Effector memory CD4-positive, alpha-beta T cell (primary cell): ENCODE data around the gene DIP2C.

Experiments
- DNase-seq, 3 donors: peaks; one replicate each; pipeline ENCODE4 v3.0.0-alpha.2; 2020
- H3K27ac ChIP-seq: 2 replicates; pipeline ENCODE4 v1.7.0; 2013; ENCODE audit warnings: mild to moderate bottlenecking, low read length, moderate library complexity; ENCODE audit not compliant: insufficient read depth, poor library complexity, severe bottlenecking
- H3K27me3 ChIP-seq: replicated peaks from 2 replicates; pipeline ENCODE4 v1.7.0; 2013; ENCODE audit warnings: mild to moderate bottlenecking, low read length; ENCODE audit not compliant: insufficient read depth, control insufficient read depth, poor library complexity, severe bottlenecking
- H3K36me3 ChIP-seq: 2 replicates; pipeline ENCODE4 v1.7.0; 2013; ENCODE audit warnings: mild to moderate bottlenecking, low read length, moderate library complexity; ENCODE audit not compliant: control insufficient read depth, insufficient read depth
- H3K4me1 ChIP-seq: 2 replicates; pipeline ENCODE4 v1.7.0; 2013; ENCODE audit warnings: low read length, mild to moderate bottlenecking; ENCODE audit not compliant: control insufficient read depth, insufficient read depth, poor library complexity, severe bottlenecking
- H3K4me3 ChIP-seq: 2 replicates; pipeline ENCODE4 v1.7.0; 2013; ENCODE audit warnings: low read length, low read depth, mild to moderate bottlenecking; ENCODE audit not compliant: insufficient read depth, poor library complexity, severe bottlenecking
- H3K9me3 ChIP-seq: 2 replicates; pipeline ENCODE4 v1.7.0; 2013; ENCODE audit warnings: mild to moderate bottlenecking, low read length, moderate library complexity; ENCODE audit not compliant: control insufficient read depth

The DIP2C gene

DNA sequence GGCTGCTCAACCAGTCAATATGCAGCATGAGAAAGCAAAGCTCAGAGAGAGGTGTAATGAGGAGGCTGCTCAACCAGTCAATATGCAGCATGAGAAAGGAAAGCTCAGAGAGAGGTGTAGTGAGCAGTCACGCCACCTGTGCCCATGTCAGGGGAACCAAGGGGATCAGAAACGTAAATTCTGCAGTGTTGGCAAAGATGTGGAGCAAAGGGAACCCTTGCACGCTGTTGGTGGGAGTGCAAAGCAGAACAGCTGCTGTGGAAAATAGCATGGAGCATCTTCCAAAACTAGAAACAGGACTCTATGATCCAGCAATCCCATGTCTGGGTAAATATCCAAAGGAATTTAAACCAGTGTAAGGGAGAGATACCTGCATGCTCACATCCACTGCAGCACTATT is 194.9 kb downstream of the DIP2C start:
- no peaks in the 10 kb centered on the region for H3K36me3 ChIP-seq
- no peaks in the 10 kb centered on the region for H3K9me3 ChIP-seq
- no peak for DNase-seq
- H3K4me1 ChIP-seq, result no peaks in the 10 kb centered on the region
- no peak overlapping the region for H3K27ac ChIP-seq
- no peaks in the 10 kb centered on the region for H3K27me3 ChIP-seq
- H3K4me3 ChIP-seq, result no peak overlapping the region

DNA sequence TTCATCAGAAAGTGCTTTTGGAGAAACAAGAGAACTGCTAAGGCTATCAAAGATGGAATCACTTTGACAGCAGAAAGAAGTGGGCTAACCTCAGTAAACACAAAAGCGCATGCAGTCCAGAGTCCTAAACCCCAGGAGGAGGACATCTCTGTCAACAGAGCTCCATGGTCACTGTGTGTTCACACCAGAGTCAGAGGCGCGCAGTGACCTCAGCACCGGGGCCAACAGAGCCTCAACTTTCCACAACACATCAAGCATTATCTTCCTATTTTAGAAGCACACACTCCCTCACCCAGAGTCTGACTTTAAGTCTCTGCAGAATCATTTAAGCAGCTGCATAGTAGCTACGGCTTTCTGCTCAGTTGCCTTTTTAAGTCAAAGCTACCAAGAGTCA is 195.3 kb downstream of the DIP2C start:
- no peak overlapping the region for H3K4me3 ChIP-seq
- no peak for DNase-seq
- H3K36me3 ChIP-seq, result no peaks in the 10 kb centered on the region
- H3K27me3 ChIP-seq, result no peaks in the 10 kb centered on the region
- no peaks in the 10 kb centered on the region for H3K9me3 ChIP-seq
- no peak overlapping the region for H3K27ac ChIP-seq
- no peaks in the 10 kb centered on the region for H3K4me1 ChIP-seq

DNA sequence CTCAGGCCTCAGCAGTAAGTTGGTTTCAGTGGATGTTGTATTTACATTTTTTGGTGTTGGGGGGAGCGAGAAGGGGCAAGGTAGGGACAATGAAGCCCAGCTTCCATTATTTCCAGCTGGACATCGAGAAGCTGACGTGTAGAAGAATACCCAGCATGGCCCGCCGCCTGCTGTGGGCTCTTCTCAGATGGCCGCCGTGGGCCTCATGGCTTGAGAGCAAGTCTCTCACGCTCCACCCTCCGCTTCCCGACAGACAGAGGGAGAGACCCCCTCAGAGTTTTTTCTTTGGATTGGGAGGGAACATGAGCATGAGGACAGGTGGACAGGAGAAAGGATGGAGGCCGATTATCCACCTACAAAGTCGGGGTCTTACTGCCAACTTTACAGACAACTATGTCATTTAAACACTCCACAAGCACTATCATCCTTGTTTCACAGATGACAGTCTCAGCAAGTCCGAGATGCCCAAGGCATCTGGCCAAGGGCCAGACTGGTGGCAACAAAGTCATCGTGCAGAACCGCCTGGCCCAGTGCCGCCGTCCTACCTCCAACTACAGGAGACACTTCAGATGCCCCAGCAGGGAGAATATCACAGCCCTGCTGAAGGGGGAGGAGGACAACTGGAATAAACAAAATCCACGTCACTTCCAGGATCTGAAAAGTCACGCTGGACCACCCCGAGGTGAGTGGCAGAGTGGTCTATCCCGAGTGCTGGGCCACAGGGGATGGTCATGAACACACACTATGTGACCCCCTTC is 195.9 kb downstream of the DIP2C start:
- Histone ChIP-seq H3K9me3 (no peaks in the 10 kb centered on the region), H3K4me1 (no peaks in the 10 kb centered on the region), H3K27ac (no peak overlapping the region), H3K4me3 (no peak overlapping the region), H3K27me3 (no peaks in the 10 kb centered on the region), H3K36me3 (no peaks in the 10 kb centered on the region)
- DNase-seq, result no peak

DNA sequence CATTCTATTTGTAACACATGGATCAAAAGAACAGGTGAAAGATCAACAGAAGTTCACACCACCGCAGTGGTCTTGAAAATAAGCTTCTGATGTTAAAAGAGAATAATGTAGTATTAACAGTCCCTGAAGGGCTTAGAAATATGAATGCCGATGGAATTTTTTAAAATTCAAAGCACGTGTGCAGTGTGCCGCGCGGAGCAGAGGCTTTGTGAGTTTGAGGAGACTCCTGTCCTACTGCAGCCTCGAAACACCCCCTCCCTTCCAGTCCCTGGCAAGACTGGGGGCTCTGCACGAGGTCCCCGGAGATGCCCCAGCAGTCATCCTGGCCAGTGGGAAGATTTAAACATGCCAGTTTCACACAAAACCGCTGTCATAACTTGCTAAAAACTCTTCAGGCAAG is 196.6 kb downstream of the DIP2C start:
- H3K36me3 ChIP-seq, result no peaks in the 10 kb centered on the region
- DNase-seq, result no peak
- H3K4me1 ChIP-seq, result no peaks in the 10 kb centered on the region
- no peaks in the 10 kb centered on the region for H3K27me3 ChIP-seq
- no peak overlapping the region for H3K27ac ChIP-seq
- no peaks in the 10 kb centered on the region for H3K9me3 ChIP-seq
- no peak overlapping the region for H3K4me3 ChIP-seq

DNA sequence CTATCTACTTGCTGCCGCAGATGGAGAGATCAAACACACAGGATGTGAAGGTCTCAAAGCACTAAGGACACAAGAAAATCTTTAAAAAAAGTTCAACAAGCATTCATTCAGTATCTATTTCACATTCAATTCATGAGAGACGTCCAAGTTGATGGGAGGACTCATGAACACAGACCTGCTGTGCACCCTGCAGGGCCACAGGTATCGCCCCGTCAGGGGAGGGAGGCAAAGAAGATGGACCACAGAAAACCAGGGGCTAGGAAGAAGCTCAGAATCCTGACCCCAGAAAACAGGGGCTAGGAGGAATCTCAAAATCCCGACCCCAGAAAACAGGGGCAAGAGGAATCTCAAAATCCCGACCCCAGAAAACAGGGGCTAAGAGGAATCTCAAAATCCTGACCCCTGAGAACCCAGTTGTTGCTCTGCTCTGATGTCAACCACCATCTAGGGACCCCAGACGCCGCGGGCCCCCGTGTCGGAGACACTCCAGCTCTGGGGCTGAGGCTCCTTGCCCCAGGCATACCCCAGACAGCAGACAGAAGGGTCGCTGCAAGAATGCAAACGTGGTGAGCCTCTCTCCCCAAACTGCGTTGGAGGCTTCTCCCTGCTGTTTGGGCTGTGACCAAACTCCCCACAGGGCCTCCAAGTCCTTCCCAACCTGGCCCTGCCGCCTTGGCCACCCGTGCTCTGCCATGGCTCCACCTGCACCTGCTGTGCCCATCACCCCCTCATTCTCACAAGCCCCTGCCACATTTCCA is 197.6 kb downstream of the DIP2C start:
- Histone ChIP-seq H3K27me3 (no peaks in the 10 kb centered on the region), H3K27ac (no peak overlapping the region), H3K4me3 (no peak overlapping the region), H3K4me1 (no peaks in the 10 kb centered on the region), H3K36me3 (no peaks in the 10 kb centered on the region), H3K9me3 (no peaks in the 10 kb centered on the region)
- DNase-seq, result no peak

DNA sequence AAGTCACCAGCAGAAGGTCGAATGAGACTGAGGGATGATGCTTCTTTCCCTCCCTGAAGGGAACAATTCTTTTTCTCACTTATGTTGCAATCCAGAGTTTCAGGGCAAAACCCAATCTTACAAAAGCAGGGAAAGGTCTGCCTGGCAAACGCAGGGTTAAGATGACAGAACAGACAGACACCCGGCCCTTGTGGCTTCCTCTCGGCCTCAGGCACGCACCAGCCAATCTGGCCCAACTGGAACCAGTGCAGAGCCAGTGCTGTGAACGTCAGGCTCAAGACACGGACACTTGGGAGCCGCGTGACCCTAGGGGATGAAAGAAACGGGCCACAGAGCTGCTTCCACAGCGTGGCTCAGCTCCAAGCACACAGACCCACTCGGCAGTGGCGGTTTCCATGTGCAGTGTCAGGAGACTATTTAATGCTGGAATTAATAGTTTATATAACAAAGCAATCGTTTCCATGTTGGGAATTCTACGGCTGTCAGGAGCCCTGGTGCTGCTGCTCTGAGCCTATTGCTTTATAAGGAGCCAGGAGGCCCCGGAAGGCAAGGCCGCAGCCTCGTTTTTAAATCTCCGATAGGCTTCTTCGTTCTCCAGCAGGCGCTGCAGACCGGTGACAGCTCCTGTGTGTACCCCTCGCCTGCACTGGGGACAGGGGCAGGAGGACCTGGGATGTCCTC is 198.4 kb downstream of the DIP2C start:
- Histone ChIP-seq H3K27ac (no peak overlapping the region), H3K4me3 (no peak overlapping the region)
- DNase-seq, result no peak

DNA sequence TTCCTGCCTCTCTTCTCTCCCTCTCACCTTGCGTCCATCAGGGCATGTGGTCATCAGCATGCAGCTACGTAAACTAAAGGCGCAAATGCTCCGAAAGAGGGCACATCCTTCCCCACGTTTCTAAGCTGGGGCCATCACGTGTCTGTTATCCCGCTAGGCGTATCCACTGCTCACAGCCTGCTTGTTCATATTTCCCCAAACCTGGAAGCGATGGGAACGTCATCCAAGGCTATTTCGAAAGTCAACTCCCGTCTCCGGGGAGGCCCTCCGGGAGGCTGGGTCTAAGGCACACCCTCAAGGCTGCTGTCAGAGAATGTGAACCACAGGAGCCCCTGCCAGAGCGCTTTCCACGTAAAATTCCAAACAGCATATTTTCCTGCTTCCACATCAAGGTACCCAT is 199.2 kb downstream of the DIP2C start:
- no peak for DNase-seq
- Histone ChIP-seq H3K36me3 (no peaks in the 10 kb centered on the region), H3K4me3 (no peak overlapping the region), H3K27ac (no peak overlapping the region), H3K4me1 (no peaks in the 10 kb centered on the region), H3K27me3 (no peaks in the 10 kb centered on the region), H3K9me3 (no peaks in the 10 kb centered on the region)

More for the DNA sequence above, 198.4 kb downstream of the DIP2C start:
- no peaks in the 10 kb centered on the region for H3K36me3 ChIP-seq
- no peaks in the 10 kb centered on the region for H3K27me3 ChIP-seq
- no peaks in the 10 kb centered on the region for H3K4me1 ChIP-seq
- H3K9me3 ChIP-seq, result no peaks in the 10 kb centered on the region

DNA sequence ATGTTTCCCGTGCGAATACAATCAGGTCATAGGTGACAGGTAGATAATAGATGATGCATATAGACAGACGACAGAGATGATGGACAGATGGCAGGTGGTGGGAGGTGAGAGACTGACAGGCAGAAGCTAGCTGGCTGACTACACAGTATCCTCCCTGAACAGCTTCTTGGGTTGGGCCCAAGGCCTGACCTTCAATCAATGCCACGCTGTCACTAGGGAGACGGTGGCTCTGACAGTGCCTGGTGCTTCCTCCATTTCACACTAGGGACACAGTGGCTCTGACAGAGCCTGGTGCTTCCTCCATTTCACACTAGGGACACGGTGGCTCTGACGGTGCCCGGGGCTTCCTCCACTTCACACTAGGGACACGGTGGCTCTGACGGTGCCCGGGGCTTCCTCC is 200.1 kb downstream of the DIP2C start:
- no peak overlapping the region for H3K27ac ChIP-seq

DNA sequence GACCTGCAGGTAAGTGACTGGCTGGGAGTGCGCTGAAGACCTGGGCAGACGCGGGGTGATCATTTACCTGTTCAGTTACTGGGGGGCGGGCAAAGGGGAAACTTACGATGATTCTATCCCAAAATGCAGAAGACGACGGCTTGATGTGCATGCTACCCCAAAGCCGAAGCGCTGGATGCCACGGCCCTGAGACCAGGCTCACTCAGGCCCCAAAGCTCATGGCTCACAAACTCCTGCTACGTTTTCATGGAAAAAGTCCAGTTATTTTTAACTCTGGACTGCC is 200.6 kb downstream of the DIP2C start:
- Histone ChIP-seq H3K4me3 (no peak overlapping the region), H3K27ac (no peak overlapping the region), H3K4me1 (no peaks in the 10 kb centered on the region), H3K27me3 (no peaks in the 10 kb centered on the region), H3K9me3 (no peaks in the 10 kb centered on the region), H3K36me3 (no peaks in the 10 kb centered on the region)
- no peak for DNase-seq

More for the DNA sequence above, 200.1 kb downstream of the DIP2C start:
- H3K4me1 ChIP-seq, result no peaks in the 10 kb centered on the region
- no peaks in the 10 kb centered on the region for H3K27me3 ChIP-seq
- H3K36me3 ChIP-seq, result no peaks in the 10 kb centered on the region
- DNase-seq, result no peak
- no peaks in the 10 kb centered on the region for H3K9me3 ChIP-seq
- no peak overlapping the region for H3K4me3 ChIP-seq
